ENCODE measurements around the gene RASSF8. TPM values are rescaled to one million over a fixed set of nuclear protein-coding genes. Genes with fewer than 3 reads are reported as not detected.

Gene RASSF8
- total RNA-seq, 4 donors from 2014 or later = 3.6 to 15.1 (median 8.8) TPM

DNA sequence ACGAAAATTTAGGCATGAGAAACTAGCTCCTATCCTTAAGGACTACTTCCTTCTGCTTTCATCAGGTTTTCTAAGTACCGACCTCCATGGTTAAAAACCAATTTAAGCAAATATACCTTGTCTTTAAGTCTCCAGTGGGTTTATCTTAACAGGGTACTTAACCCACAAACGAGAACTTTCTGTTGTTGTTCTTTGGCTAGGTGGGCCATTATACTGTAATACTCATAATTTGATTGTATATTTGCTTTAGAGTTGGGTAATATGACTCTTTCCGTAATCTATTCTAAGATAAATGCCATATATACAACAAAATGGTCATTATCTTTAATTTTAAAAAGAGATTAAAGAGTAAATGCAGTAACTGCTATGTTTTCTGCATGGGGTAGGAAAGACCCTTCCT is 21.6 kb downstream of the RASSF8 start:
- WGBS, 2 donors = 83 to 91% methylated on average over 4 of the region's 4 CpGs

DNA sequence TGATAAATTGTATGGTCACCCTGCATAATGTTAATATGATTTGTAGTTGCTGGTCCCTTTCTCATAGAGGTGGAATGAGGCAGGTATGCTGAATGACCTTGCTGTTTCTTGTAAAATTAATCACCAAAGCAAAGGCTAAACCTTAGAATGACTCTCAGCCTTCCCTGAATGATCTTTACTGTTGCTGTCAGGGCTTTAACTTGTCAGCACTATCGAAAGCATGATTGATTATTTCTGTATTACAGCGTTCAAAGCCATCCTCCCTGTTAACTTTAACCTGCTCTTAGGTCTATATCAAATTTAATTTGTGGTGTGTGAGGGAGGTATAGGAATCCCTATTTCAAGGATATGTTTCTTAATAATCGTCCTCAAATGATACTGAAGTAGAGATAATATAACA is 23.1 kb downstream of the RASSF8 start:
- intact Hi-C loops (cut with DNase I) = no loop called here
- Histone ChIP-seq H3K27ac (no peak overlapping the region), H3K9me3 (no peaks in the 10 kb centered on the region), H3K36me3 (no peaks in the 10 kb centered on the region), H3K4me3 (no peak overlapping the region), H3K4me1 (peaks cover 0 to 26% (median 8%) of the 10 kb centered on the region in 3 donors), H3K27me3 (no peaks in the 10 kb centered on the region)
- WGBS, 2 donors = 57 to 59% methylated on average over 3 of the region's 3 CpGs
- TF ChIP-seq POLR2A (IDR thresholded peaks at IDR 0.05) = no peak
- TF ChIP-seq, protein P1, sequence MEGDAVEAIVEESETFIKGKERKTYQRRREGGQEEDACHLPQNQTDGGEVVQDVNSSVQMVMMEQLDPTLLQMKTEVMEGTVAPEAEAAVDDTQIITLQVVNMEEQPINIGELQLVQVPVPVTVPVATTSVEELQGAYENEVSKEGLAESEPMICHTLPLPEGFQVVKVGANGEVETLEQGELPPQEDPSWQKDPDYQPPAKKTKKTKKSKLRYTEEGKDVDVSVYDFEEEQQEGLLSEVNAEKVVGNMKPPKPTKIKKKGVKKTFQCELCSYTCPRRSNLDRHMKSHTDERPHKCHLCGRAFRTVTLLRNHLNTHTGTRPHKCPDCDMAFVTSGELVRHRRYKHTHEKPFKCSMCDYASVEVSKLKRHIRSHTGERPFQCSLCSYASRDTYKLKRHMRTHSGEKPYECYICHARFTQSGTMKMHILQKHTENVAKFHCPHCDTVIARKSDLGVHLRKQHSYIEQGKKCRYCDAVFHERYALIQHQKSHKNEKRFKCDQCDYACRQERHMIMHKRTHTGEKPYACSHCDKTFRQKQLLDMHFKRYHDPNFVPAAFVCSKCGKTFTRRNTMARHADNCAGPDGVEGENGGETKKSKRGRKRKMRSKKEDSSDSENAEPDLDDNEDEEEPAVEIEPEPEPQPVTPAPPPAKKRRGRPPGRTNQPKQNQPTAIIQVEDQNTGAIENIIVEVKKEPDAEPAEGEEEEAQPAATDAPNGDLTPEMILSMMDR (IDR thresholded peaks at IDR 0.05) = no peak
- no peak for DNase-seq

More for the DNA sequence above, 21.6 kb downstream of the RASSF8 start:
- intact Hi-C loops (cut with DNase I) = no loop called here
- no peaks in the 10 kb centered on the region for H3K36me3 ChIP-seq
- H3K4me1 ChIP-seq = peaks cover 0 to 19% (median 0%) of the 10 kb centered on the region in 3 donors
- no peak overlapping the region for H3K27ac ChIP-seq
- H3K4me3 ChIP-seq = no peak overlapping the region
- H3K9me3 ChIP-seq = no peaks in the 10 kb centered on the region
- no peak for DNase-seq
- H3K27me3 ChIP-seq = no peaks in the 10 kb centered on the region
- TF ChIP-seq, protein P1 (IDR thresholded peaks at IDR 0.05) = no peak
- TF ChIP-seq POLR2A (IDR thresholded peaks at IDR 0.05) = no peak

DNA sequence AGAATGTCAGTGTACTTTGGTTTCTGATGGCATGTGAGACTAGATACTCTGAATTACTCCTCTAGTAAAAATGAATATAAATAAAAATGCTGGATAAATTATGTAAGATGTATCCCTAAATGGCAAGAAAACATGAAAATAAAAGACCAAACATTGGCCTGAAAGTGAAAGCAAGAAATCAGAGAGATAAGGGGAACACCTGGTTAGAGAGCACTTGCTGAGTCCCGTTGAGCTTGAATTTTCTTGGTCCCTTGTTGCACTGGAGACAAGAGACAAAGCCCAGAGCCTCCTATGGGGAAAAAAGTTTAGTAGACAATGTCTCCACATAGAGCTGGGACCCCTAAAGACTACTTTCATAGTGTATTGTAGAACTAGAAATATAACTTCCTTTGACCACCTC is 23.9 kb downstream of the RASSF8 start:
- Histone ChIP-seq H3K36me3 (no peaks in the 10 kb centered on the region), H3K4me3 (no peak overlapping the region), H3K9me3 (no peaks in the 10 kb centered on the region), H3K27ac (no peak overlapping the region), H3K4me1 (peaks cover 0 to 30% (median 8%) of the 10 kb centered on the region in 3 donors), H3K27me3 (no peaks in the 10 kb centered on the region)
- DNase-seq = no peak
- no CpG with 5 or more reads among the region's 1 CpG for WGBS, 2 donors
- TF ChIP-seq, protein P1 (IDR thresholded peaks at IDR 0.05) = no peak
- TF ChIP-seq POLR2A (IDR thresholded peaks at IDR 0.05) = no peak
- intact Hi-C loops (cut with DNase I) = no loop called here

DNA sequence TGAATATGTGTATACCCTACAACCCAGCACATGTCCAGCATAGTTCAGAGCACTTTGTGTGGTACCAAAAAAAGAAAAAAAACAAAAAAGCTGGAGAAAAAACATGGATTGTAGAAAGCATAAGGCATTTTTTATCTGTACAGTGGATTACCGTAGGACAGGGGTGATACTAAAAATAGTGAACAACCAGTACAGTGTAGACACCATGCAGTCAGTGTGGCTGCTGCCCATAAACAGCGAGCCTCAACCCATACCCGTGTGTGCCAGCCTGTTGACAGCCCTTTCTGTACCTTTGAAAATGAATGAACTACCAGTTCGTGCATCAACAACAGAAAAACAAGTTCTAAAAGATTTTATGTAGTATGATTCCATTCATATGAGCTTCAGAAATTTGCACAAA is 25.1 kb downstream of the RASSF8 start:
- no peaks in the 10 kb centered on the region for H3K9me3 ChIP-seq
- TF ChIP-seq, protein P1 (IDR thresholded peaks at IDR 0.05) = no peak
- no peak for TF ChIP-seq POLR2A (IDR thresholded peaks at IDR 0.05)
- H3K4me3 ChIP-seq = no peak overlapping the region
- intact Hi-C loops (cut with DNase I) = no loop called here
- H3K27ac ChIP-seq = no peak overlapping the region
- no peak for DNase-seq
- H3K27me3 ChIP-seq = no peaks in the 10 kb centered on the region
- H3K36me3 ChIP-seq = no peaks in the 10 kb centered on the region
- peaks cover 0 to 23% (median 8%) of the 10 kb centered on the region in 3 donors for H3K4me1 ChIP-seq
- WGBS, 2 donors = 87 to 89% methylated on average over 4 of the region's 4 CpGs

DNA sequence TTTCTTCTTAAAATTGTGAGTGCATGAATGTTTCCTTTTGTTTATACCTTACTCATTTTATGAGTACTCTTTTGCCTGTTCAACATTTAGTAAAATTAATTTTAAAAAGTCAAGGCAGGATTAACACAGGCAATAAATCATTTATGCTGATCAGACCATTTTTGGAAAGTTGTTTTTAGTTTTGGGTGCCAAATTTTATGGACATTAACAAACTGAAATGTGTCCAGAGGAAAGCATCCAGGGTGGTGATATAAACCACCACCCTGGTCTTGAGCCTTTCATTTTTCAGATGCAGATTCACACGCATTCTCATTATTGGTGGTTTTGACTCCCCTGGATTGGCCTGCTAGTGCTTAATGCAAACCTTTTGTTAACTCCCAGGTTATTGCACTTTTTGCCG is 26.3 kb downstream of the RASSF8 start:
- no peak for DNase-seq
- WGBS, 2 donors = 84 to 92% methylated on average over 2 of the region's 2 CpGs
- Histone ChIP-seq H3K4me1 (peaks cover 0 to 23% (median 8%) of the 10 kb centered on the region in 3 donors), H3K36me3 (no peaks in the 10 kb centered on the region), H3K27me3 (no peaks in the 10 kb centered on the region), H3K4me3 (no peak overlapping the region), H3K9me3 (no peaks in the 10 kb centered on the region), H3K27ac (no peak overlapping the region)
- intact Hi-C loops (cut with DNase I) = no loop called here
- TF ChIP-seq, protein P1 (IDR thresholded peaks at IDR 0.05) = no peak
- TF ChIP-seq POLR2A (IDR thresholded peaks at IDR 0.05) = no peak

Data from esophagus squamous epithelium (tissue), 5 donors.